Measurements from ENCODE around the gene CD3D.

DNA sequence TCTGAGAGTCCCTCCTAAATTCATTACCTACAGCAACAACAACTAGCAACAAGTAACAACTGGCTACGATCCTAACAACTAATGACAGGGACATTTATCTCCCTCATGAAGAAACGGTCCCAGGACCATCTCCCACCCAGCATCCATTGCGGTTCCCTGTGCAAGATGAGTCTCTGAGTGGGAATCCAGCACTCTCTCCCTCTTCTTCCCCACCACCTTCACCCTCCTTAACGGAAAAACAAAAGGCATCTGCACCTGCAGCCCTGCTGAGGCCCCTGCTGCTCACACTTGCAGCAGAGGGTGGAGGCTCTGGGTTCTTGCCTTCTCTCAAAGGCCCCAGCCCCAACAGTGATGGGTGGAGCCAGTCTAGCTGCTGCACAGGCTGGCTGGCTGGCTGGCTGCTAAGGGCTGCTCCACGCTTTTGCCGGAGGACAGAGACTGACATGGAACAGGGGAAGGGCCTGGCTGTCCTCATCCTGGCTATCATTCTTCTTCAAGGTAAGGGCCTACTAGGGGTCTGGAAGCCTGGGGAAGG is 1.5 kb upstream of the CD3D start, which contains the start of gene CD3G:
- TF ChIP-seq ATF1 (CRISPR knock-in tag; IDR thresholded peaks at IDR 0.05) (no peak), CTCF (IDR thresholded peaks at IDR 0.05) (no peak)
